SU-DHL-6 (cell line): ENCODE data around the gene CDV3.

ENCODE experiments used
- H2AFZ ChIP-seq: fragments of 200-600 bp; sonication (generic); 2 replicates; pipeline ENCODE4 v1.6.1; 2014; ENCODE audit warnings: low read depth, mild to moderate bottlenecking, moderate library complexity, mixed read lengths, antibody characterized with exemption, low read length; ENCODE audit not compliant: severe bottlenecking
- H3F3A ChIP-seq: fragments of 200-600 bp; shearing (Covaris generic); 2 replicates; pipeline ENCODE4 v1.6.0; 2016; ENCODE audit warnings: antibody characterized with exemption, mild to moderate bottlenecking; ENCODE audit not compliant: insufficient read depth
- H3K27ac ChIP-seq: fragments of 200-600 bp; sonication (generic); 2 replicates; pipeline ENCODE4 v1.5.1; 2016; ENCODE audit warnings: low read depth, mild to moderate bottlenecking, low read length, moderate library complexity, mixed read lengths
- H3K27me3 ChIP-seq: fragments of 200-600 bp; sonication (generic), shearing (Covaris generic); 2 replicates; pipeline ENCODE4 v1.6.0; 2014; ENCODE audit warnings: mild to moderate bottlenecking, low read length
- H3K36me3 ChIP-seq: fragments of 200-600 bp; sonication (generic); 2 replicates; pipeline ENCODE4 v1.6.1; 2014; ENCODE audit warnings: mild to moderate bottlenecking, low read length, mixed read lengths
- H3K4me2 ChIP-seq: fragments of 300-600, 200-600 bp; shearing (Covaris generic), sonication (generic); 2 replicates; pipeline ENCODE4 v1.6.0; 2014; ENCODE audit warnings: low read length, low read depth, mild to moderate bottlenecking; ENCODE audit not compliant: poor library complexity, severe bottlenecking
- H3K4me3 ChIP-seq: fragments of 200-600 bp; sonication (generic); 2 replicates; pipeline ENCODE4 v1.5.1; 2014; ENCODE audit warnings: antibody characterized with exemption, low read length, mild to moderate bottlenecking, mixed read lengths; ENCODE audit not compliant: insufficient read depth, poor library complexity, severe bottlenecking
- H3K79me2 ChIP-seq: fragments of 200-600 bp; sonication (generic); 2 replicates; pipeline ENCODE4 v1.6.1; 2014; ENCODE audit warnings: mild to moderate bottlenecking, low read length, moderate library complexity; ENCODE audit not compliant: insufficient read depth
- H3K9ac ChIP-seq: fragments of 200-600 bp; sonication (generic); 2 replicates; pipeline ENCODE4 v1.7.0; 2014; ENCODE audit warnings: mild to moderate bottlenecking, low read length
- H3K9me2 ChIP-seq: fragments of 200-600 bp; sonication (generic); replicated peaks from 2 replicates; pipeline ENCODE4 v1.6.1; 2014; ENCODE audit warnings: low read length; ENCODE audit not compliant: insufficient read depth
- H3K9me3 ChIP-seq: fragments of 200-600 bp; sonication (generic); 2 replicates; pipeline ENCODE4 v1.6.1; 2014; ENCODE audit warnings: low read length, mixed read lengths; ENCODE audit not compliant: insufficient read depth
- H4K20me1 ChIP-seq: fragments of 200-600 bp; sonication (generic); 2 replicates; pipeline ENCODE4 v1.6.1; 2014; ENCODE audit warnings: low read depth, mild to moderate bottlenecking, antibody characterized with exemption, low read length, moderate library complexity, mixed read lengths
- CTCF ChIP-seq: fragments of 200-600 bp; sonication (generic); IDR thresholded peaks from one replicate; pipeline ENCODE4 v1.5.1; 2017; ENCODE audit warnings: antibody characterized with exemption, mild to moderate bottlenecking, low read length, moderate library complexity; ENCODE audit not compliant: insufficient read depth, poor library complexity, severe bottlenecking
- EZH2phosphoT487 ChIP-seq: fragments of 200-600 bp; sonication (generic), shearing (Covaris generic); conservative IDR thresholded peaks from 2 replicates; pipeline ENCODE4 v1.6.1; 2018; ENCODE audit warnings: mild to moderate bottlenecking, antibody characterized with exemption, low read length, moderate library complexity, mixed read lengths

Gene CDV3

DNA sequence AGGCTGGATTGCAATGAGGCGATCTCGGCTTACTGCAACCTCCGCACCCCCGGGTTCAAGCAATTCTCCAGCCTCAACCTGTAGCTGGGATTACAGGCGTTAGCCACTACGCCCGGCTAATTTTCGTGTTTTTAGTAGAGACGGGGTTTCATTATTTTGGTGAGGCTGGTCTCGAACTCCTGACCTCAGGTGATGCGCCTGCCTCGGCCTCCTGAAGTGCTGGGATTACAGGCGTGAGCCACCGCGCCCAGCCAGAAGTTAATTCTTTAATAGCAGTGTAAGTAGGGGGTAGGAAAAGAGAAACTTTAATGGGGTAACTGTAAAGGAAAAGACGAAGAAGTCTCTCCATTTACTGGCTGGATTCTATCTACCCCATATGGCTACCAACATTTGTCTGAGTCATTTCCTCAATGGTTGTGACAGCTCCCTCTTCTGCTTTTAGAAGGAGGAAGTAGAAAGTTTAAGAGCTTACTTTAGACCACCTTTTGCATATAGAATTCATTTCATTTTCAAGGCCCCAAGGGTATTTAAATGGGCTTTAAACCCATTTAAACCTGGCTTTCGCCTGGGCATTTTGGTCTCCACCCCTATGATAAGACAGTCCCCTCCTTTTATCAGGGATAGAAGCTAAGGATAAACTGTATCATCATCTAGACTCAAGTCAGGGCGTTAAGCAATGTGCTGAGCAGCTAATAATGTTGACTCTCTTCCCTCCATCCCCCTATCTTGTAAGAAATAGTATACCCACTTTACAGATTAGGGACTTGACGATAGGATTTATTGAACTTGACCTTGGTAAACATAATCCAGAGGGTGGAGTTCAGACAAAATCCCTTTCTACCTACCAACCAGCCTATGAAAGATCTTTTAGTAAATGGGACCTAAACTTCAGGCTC lies 1.1 kb upstream of the CDV3 start:
- peak overlapping the region; percentile 95 for H3K27ac ChIP-seq
- H4K20me1 ChIP-seq = peaks cover 17% of the 10 kb centered on the region
- H3K9me2 ChIP-seq = no peaks in the 10 kb centered on the region
- peaks cover 32% of the 10 kb centered on the region for H3K79me2 ChIP-seq
- H3F3A ChIP-seq = peaks cover 35% of the 10 kb centered on the region
- peak overlapping the region; percentile 66 for H3K9ac ChIP-seq
- peak overlapping the region; percentile 89 for H3K4me2 ChIP-seq
- H2AFZ ChIP-seq = no peak overlapping the region
- H3K4me3 ChIP-seq = peak overlapping the region; percentile 52
- peaks cover 20% of the 10 kb centered on the region for H3K36me3 ChIP-seq
- TF ChIP-seq EZH2phosphoT487 = no peak
- TF ChIP-seq CTCF = no peak
- no peaks in the 10 kb centered on the region for H3K9me3 ChIP-seq
- H3K27me3 ChIP-seq = no peaks in the 10 kb centered on the region

DNA sequence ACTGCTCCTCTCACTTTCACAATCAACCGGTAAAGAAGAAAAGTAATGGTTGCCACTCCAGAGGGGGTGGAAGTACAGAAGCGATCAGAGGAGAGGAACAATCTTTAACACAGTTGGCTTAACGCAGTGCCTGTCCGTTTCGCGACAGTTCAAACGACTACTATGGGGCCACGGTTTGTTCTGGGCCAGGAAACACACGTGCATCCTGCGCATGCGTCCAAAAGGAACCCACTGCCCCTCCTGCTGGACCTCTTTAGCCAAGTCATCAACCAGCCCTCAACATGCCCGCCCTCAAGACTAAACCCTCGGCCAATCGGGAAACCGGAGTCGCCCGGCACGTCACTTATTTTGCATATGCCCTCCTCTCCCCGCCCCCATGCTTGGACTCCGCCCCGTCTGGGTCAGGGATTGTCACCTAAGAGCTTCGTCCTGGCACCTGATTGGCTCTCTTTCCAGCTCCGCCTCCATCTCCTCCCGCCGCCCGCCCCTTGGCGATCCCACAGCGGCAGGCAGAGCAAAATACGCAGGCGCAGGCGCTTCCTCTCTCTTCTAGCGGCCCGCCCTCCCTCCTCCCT lies 345 bp upstream of the CDV3 start:
- H3K9me2 ChIP-seq = no peaks in the 10 kb centered on the region
- H3K27ac ChIP-seq = peak overlapping the region; percentile 95
- H3K9me3 ChIP-seq = no peaks in the 10 kb centered on the region
- peak overlapping the region; percentile 71 for H3K4me3 ChIP-seq
- no peaks in the 10 kb centered on the region for H3K27me3 ChIP-seq
- H3K9ac ChIP-seq = peak overlapping the region; percentile 75
- peaks cover 40% of the 10 kb centered on the region for H3F3A ChIP-seq
- peaks cover 22% of the 10 kb centered on the region for H3K36me3 ChIP-seq
- TF ChIP-seq CTCF (no peak), EZH2phosphoT487 (no peak)
- peaks cover 39% of the 10 kb centered on the region for H3K79me2 ChIP-seq
- peaks cover 21% of the 10 kb centered on the region for H4K20me1 ChIP-seq
- peak overlapping the region; percentile 89 for H3K4me2 ChIP-seq
- no peak overlapping the region for H2AFZ ChIP-seq

DNA sequence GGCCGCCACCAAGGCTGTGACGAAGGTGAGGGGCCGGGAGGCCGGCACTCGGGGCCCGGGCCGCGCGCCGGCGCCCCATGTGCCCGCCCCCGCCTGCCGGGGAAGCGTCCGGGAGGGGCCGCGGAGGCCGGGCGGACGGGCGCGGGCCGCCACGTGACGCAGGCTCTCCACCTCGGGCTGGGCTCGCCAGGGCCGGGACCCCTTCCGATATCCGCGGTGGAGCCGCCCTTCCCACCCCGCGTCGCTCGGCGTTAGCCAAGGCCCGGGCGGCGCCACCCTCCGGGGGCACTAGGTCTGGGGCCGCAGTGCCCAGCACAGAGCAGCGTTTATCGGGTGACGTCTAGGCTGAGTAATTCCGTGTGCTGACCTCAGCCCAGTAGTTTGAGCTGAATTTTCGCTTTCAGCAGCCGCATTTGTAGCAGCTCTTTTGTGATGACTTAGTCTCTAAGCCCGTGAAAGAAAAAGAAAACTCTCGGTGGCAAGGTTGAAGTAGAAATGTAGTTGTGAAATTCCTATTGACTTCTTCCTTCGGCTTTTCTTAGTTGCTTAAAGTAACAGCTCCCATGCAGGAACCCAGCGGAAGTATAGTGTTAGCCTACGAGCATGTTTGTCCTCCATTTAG lies 885 bp downstream of the CDV3 start:
- H4K20me1 ChIP-seq = peaks cover 34% of the 10 kb centered on the region
- peaks cover 47% of the 10 kb centered on the region for H3F3A ChIP-seq
- H3K9me3 ChIP-seq = no peaks in the 10 kb centered on the region
- no peaks in the 10 kb centered on the region for H3K27me3 ChIP-seq
- no peak for TF ChIP-seq EZH2phosphoT487
- TF ChIP-seq CTCF = no peak
- peak overlapping the region; percentile 84 for H3K4me2 ChIP-seq
- peaks cover 34% of the 10 kb centered on the region for H3K36me3 ChIP-seq
- peak overlapping the region; percentile 85 for H3K4me3 ChIP-seq
- peak overlapping the region; percentile 90 for H3K27ac ChIP-seq
- peaks cover 51% of the 10 kb centered on the region for H3K79me2 ChIP-seq
- H3K9me2 ChIP-seq = no peaks in the 10 kb centered on the region
- H3K9ac ChIP-seq = peak overlapping the region; percentile 75
- H2AFZ ChIP-seq = no peak overlapping the region
